ENCODE data around the gene VWCE. TPM values are rescaled to one million over a fixed set of nuclear protein-coding genes. Genes with fewer than 3 reads are reported as not detected.
A peak's percentile ranks its signal among the peaks of the same experiment; 100 is the strongest.

Gene VWCE
- total and polyA plus RNA-seq, 10 of the 15 experiments (the other 5 are each of a cell fraction or from before 2014, with no cell fraction given) = 0.10 to 4.9 (median 2.4) TPM

DNA sequence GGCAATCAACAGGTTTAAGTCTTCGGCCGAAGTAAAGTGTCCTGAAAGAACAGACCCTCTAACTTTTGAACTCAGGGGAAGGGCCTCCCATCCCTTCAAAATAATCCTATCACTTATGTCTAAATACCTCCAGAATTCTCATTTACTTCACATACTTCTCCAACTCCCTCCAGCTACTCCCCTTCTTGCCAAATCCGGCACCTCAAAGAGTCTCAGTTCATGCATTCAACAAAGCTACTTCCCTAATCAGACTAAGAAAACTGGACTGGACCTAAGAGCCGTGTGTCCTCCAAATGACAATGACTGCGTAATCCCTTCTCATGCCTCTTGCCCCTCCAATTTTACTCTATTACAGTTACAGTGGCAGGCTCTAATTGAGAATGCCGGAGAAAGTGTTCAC is 36.5 kb upstream of the VWCE start:
- Histone ChIP-seq H4K20me1 (ENCODE audit: control insufficient read depth, insufficient read depth) (no peaks in the 10 kb centered on the region; the same call in 1 of the 2 replicates), H2AFZ (ENCODE audit: control insufficient read depth, low read depth, low read length) (no peak overlapping the region), H3K4me3 (peak overlapping the region; percentile 90), H3K9me3 (replicated peaks; ENCODE audit: control insufficient read depth, insufficient read depth, low read length) (no peaks in the 10 kb centered on the region), H3K27ac (ENCODE audit: control insufficient read depth, insufficient read depth) (peak overlapping the region; percentile 92), H3K9ac (ENCODE audit: control insufficient read depth, insufficient read depth, low read length) (peak overlapping the region; percentile 99), H3K79me2 (ENCODE audit: control insufficient read depth, insufficient read depth, low read length) (peaks cover 70% of the 10 kb centered on the region), H3K4me2 (ENCODE audit: control insufficient read depth, insufficient read depth) (peak overlapping the region; percentile 83), H3K36me3 (ENCODE audit: control insufficient read depth in 2 of 2, insufficient read depth in 2 of 2, low read length in 1 of 2) (peaks cover 2 to 15% of the 10 kb centered on the region in 2 experiments), H3K4me1 (ENCODE audit: control insufficient read depth, insufficient read depth, low read length) (peaks cover 20% of the 10 kb centered on the region), H3K27me3 (replicated peaks in 1 of 2; ENCODE audit: control insufficient read depth in 2 of 2, insufficient read depth in 2 of 2, low read length in 1 of 2) (no peaks in the 10 kb centered on the region)
- ChIA-PET POLR2A (interaction anchor here (0.8 to 1.3 kb wide), 5 partner anchors 10 to 62 kb away, joined by 3 to 5 read pairs (median 4); no protein-coding TSS in a partner anchor), SMC1A (ENCODE audit: uncharacterized antibody, unreplicated experiment) (interaction anchor here (0.6 to 1.6 kb wide), 6 partner anchors 17 to 68 kb away, joined by 3 to 10 read pairs (median 4); no protein-coding TSS in a partner anchor), CTCF (interaction anchor here (1.0 to 3.1 kb wide), 6 partner anchors 22 to 501 kb away, joined by 3 to 25 read pairs (median 5); partner anchors contain the start of gene TMEM216), RAD21 (ENCODE audit: unreplicated experiment) (interaction anchor here (0.6 to 1.2 kb wide), 5 partner anchors 25 to 104 kb away, joined by 3 to 6 read pairs (median 4); no protein-coding TSS in a partner anchor)
- TF ChIP-seq KAT2A (conservative IDR thresholded peaks at IDR 0.05; ENCODE audit: control insufficient read depth, low read depth, low read length) = no peak
- no peak for TF ChIP-seq CBFB (IDR thresholded peaks at IDR 0.05; ENCODE audit: low read depth)
- no peak for TF ChIP-seq SREBF1 (IDR thresholded peaks at IDR 0.05; ENCODE audit: low read length)
- no peak for TF ChIP-seq ZNF622 (IDR thresholded peaks at IDR 0.05)
- TF ChIP-seq ZBED1 (IDR thresholded peaks at IDR 0.05; ENCODE audit: borderline replicate concordance) = no peak
- no peak for TF ChIP-seq ASH2L (IDR thresholded peaks at IDR 0.05; ENCODE audit: borderline replicate concordance, low read depth)
- TF ChIP-seq TAF1 (IDR thresholded peaks at IDR 0.05; ENCODE audit: borderline replicate concordance, low read depth, low read length) = no peak
- no peak for TF ChIP-seq GABPA (IDR thresholded peaks at IDR 0.05; ENCODE audit: low read depth)
- in situ Hi-C loops (cut with MboI) (no loop called here), intact Hi-C loops (cut with micrococcal nuclease; ENCODE audit: unreplicated experiment) (loop anchor here (5.0 to 10.0 kb wide), 2 partner anchors 77 to 106 kb away; no protein-coding TSS in a partner anchor)
- 55% methylated on average over 6 of the region's 6 CpGs for WGBS (ENCODE audit: insufficient coverage, insufficient replicate concordance, low lambda C conversion rate, missing lambda C conversion rate)
- FAIRE-seq = no peak
- BruUV-seq (replicated peaks) = no TSS peak
- no peak for ATAC-seq
- DNase-seq (ENCODE audit: low read depth, low spot score) = no peak
